Naive thymus-derived CD4-positive, alpha-beta T cell (primary cell): ENCODE data around the gene SLC38A1. TPM values are rescaled to one million over a fixed set of nuclear protein-coding genes. Genes with fewer than 3 reads are reported as not detected.
"Not testable (repeated sequence)": the region's sequence is repeated elsewhere in the genome, so short reads cannot be mapped to it uniquely, and the experiment has no call there.

ENCODE experiments used
- ATAC-seq: fragments of 150-1000 bp; cut with Tn5 transposase; 2 replicates; pipeline ENCODE4 v1.10.0; 2021; ENCODE audit warnings: mild to moderate bottlenecking, moderate library complexity
- CTCF ChIA-PET: fragments of 350-600 bp; sonication (Branson Sonifier 250); formaldehyde crosslinking; loops from one replicate; lab custom pipeline; 2021; ENCODE audit warnings: antibody characterized with exemption; lab: Charles Lee
- POLR2A ChIA-PET: fragments of 350-600 bp; sonication (Branson Sonifier 250); formaldehyde crosslinking; loops from one replicate; lab custom pipeline; 2021; ENCODE audit warnings: antibody characterized with exemption, inconsistent platforms; lab: Charles Lee
- DNase-seq, 9 donors: peaks; one replicate each; pipeline versions ENCODE4 v3.0.0 to v3.0.0-alpha.2; 2020 to 2022; ENCODE audit warnings: mixed read lengths in 1 of 9
- H3K27ac ChIP-seq: one replicate; pipeline ENCODE4 v1.7.0; 2013; ENCODE audit warnings: mild to moderate bottlenecking, low read depth, low read length, moderate library complexity
- H3K27me3 ChIP-seq, 2 donors: one replicate each; pipeline ENCODE4 v1.7.0; 2013; ENCODE audit warnings: low read length in 2 of 2, mild to moderate bottlenecking in 2 of 2, moderate library complexity in 2 of 2; ENCODE audit not compliant: control insufficient read depth in 2 of 2, insufficient read depth in 2 of 2
- H3K36me3 ChIP-seq, 3 experiments: 1 replicate in 2 of 3; 2 replicates in 1 of 3; pipeline ENCODE4 v1.7.0; 2013; ENCODE audit warnings: low read length in 3 of 3, mild to moderate bottlenecking in 3 of 3, moderate library complexity in 1 of 3; ENCODE audit not compliant: insufficient read depth in 3 of 3, control insufficient read depth in 2 of 3
- H3K4me1 ChIP-seq, 2 donors: one replicate each; pipeline ENCODE4 v1.7.0; 2013; ENCODE audit warnings: low read length in 2 of 2, mild to moderate bottlenecking in 2 of 2, moderate library complexity in 1 of 2; ENCODE audit not compliant: control insufficient read depth in 2 of 2, insufficient read depth in 2 of 2
- H3K4me3 ChIP-seq: 2 replicates; pipeline ENCODE4 v1.7.0; 2013; ENCODE audit warnings: mild to moderate bottlenecking, low read length
- H3K9me3 ChIP-seq, 3 experiments: 1 replicate in 2 of 3; 2 replicates in 1 of 3; pipeline ENCODE4 v1.7.0; 2013; ENCODE audit warnings: low read length in 3 of 3; ENCODE audit not compliant: control insufficient read depth in 2 of 3
- H3K27ac Mint-ChIP-seq, 9 donors: one replicate each; pipeline ENCODE4 v1.8.0; 2020 to 2022; ENCODE audit warnings: mixed read lengths in 9 of 9, mild to moderate bottlenecking in 8 of 9, moderate library complexity in 5 of 9, inconsistent platforms in 2 of 9
- H3K27me3 Mint-ChIP-seq, 5 donors: one replicate each; pipeline ENCODE4 v1.8.0; 2021 to 2022; ENCODE audit warnings: mixed read lengths in 5 of 5, mild to moderate bottlenecking in 1 of 5
- H3K36me3 Mint-ChIP-seq, 5 donors: one replicate each; pipeline ENCODE4 v1.8.0; 2020 to 2022; ENCODE audit warnings: mixed read lengths in 5 of 5, mild to moderate bottlenecking in 3 of 5, inconsistent platforms in 1 of 5
- H3K4me1 Mint-ChIP-seq, 7 donors: one replicate each; pipeline ENCODE4 v1.8.0; 2020 to 2022; ENCODE audit warnings: mixed read lengths in 7 of 7, mild to moderate bottlenecking in 3 of 7, inconsistent platforms in 1 of 7
- H3K4me3 Mint-ChIP-seq, 10 donors: one replicate each; pipeline ENCODE4 v1.8.0; 2020 to 2022; ENCODE audit warnings: mild to moderate bottlenecking in 10 of 10, mixed read lengths in 10 of 10, moderate library complexity in 6 of 10, inconsistent platforms in 2 of 10
- H3K9me3 Mint-ChIP-seq, 11 donors: one replicate each; pipeline ENCODE4 v1.8.0; 2020 to 2022; ENCODE audit warnings: mixed read lengths in 11 of 11, mild to moderate bottlenecking in 4 of 11, inconsistent platforms in 1 of 11, moderate library complexity in 1 of 11
- intact Hi-C, 2 donors: fragments of 100-400 bp; cut with micrococcal nuclease; formaldehyde crosslinking; loops; one replicate each; pipeline ENCODE4 v1.15.1; 2023
- polyA plus RNA-seq, 2 donors: library from polyadenylated mRNA; unstranded; fragments of 300-500 nt; fragmentation: Illumina TruSeq; gene quantifications; one replicate each; pipeline ENCODE4 v1.2.3, GENCODE V29; 2021
- total RNA-seq, 6 experiments: library from RNA in 5 of 6; stranded (reverse) in 5 of 6; gene quantifications; 1 replicate in 5 of 6; 2 replicates in 1 of 6; pipeline ENCODE4 v1.2.3 and lab custom pipeline; 2021 to 2026

The SLC38A1 gene
- total and polyA plus RNA-seq, 7 experiments from 2014 or later = 172 to 283 (median 249) TPM

DNA sequence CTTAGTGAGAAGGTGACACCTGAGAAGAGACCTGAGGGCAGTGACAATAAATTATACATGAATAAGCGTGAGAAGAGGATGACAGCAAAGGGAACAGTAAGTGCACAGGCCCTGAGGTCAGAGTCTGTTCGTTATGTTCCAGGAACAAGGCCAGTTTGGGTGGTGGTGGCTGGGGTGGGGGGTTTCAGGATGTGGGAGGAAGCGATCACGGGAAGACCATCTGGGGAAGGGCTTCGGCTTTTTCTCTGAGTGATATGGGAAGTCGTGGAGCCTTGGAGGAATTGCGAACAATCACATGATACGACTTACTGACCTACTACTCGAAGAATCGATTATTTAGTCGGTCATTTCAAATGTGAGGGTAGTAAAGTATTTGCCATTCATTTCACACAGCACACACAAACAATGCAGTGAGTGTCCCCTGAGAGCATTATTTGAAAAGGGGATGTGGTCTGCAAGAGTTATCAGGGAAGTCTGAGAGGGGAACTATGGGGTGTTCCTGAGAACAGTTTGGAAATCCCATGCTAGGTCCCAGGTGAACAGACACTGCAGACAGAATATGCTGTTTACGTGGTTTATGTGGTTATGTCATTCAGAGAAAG, 94.7 kb downstream of the SLC38A1 start:
- intact Hi-C loops = no loop called here
- Mint-ChIP-seq H3K4me1 (peaks cover 26 to 47% (median 38%) of the 10 kb centered on the region in 7 donors), H3K27ac (peak overlapping the region in 5 of 9 donors; percentile 16 to 71 (median 46)), H3K4me3 (no peak overlapping the region), H3K27me3 (no peaks in the 10 kb centered on the region), H3K36me3 (peaks cover 0 to 12% (median under 1%) of the 10 kb centered on the region in 5 donors), H3K9me3 (peaks cover 0 to 4% (median 0%) of the 10 kb centered on the region in 11 donors)
- DNase-seq (no peak), ATAC-seq (no peak)
- no peak overlapping the region for H3K4me3 ChIP-seq
- no peaks in the 10 kb centered on the region for H3K9me3 ChIP-seq
- H3K4me1 ChIP-seq = peaks cover 8 to 19% of the 10 kb centered on the region in 2 donors
- no peaks in the 10 kb centered on the region for H3K36me3 ChIP-seq
- H3K27me3 ChIP-seq = no peaks in the 10 kb centered on the region
- no peak overlapping the region for H3K27ac ChIP-seq
- ChIA-PET POLR2A (no interaction called here), CTCF (no interaction called here)

DNA sequence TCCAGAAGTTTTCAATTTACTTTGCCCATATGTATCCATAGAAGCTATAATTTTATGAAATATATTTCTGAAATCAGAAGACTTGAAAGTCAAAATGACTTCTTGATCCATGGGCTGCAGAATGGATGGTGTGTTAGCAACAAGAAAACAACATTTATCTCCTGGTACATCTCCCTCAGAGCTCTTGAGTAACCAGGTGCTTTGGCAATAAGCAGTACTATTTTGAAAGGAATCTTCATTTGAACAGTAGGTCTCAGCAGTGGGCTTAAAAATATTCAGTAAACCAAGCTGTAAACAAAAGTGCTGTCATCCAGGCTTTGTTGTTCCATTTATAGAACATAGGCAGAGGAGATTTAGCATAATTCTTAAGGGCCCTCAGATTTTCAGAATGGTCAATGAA, 100.4 kb downstream of the SLC38A1 start:
- no peak overlapping the region for H3K4me3 ChIP-seq
- no peak overlapping the region for H3K4me3 Mint-ChIP-seq
- no peaks in the 10 kb centered on the region for H3K9me3 ChIP-seq
- no peak for DNase-seq
- POLR2A ChIA-PET = interaction anchor here (0.7 to 1.5 kb wide), 2 partner anchors 49 to 102 kb away, joined by 3 read pairs; no protein-coding TSS in a partner anchor
- H3K36me3 ChIP-seq = no peaks in the 10 kb centered on the region
- peaks cover 0 to 7% (median 0%) of the 10 kb centered on the region in 7 donors for H3K4me1 Mint-ChIP-seq
- peaks cover 0 to 7% (median 2%) of the 10 kb centered on the region in 11 donors for H3K9me3 Mint-ChIP-seq
- H3K27me3 Mint-ChIP-seq = no peaks in the 10 kb centered on the region
- no peak for ATAC-seq
- H3K27ac Mint-ChIP-seq = no peak overlapping the region
- CTCF ChIA-PET = no interaction called here
- no peaks in the 10 kb centered on the region for H3K4me1 ChIP-seq
- H3K27me3 ChIP-seq = no peaks in the 10 kb centered on the region
- peaks cover 0 to 22% (median 9%) of the 10 kb centered on the region in 5 donors for H3K36me3 Mint-ChIP-seq
- intact Hi-C loops = no loop called here
- no peak overlapping the region for H3K27ac ChIP-seq

DNA sequence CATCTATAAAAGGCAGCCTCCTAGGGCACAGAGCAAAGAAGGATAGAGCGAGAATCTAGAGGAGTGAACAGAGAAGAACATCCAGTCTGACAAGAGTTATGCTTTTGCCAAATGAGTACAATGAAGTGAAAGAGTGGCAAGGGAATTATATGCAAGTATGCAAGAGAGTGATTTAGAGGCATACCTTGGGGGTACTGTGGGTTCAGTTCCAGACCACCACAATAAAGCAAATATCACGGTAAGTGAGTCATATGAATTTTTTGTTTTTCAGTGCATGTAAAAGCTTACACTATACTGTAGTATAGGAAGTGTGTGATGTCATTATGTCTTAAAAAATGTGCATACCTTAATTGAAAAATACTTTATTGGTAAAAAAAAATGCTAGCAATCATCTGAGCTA, 101.4 kb downstream of the SLC38A1 start:
- peaks cover 0 to 22% (median 10%) of the 10 kb centered on the region in 5 donors for H3K36me3 Mint-ChIP-seq
- POLR2A ChIA-PET = no interaction called here
- CTCF ChIA-PET = no interaction called here
- Histone ChIP-seq H3K36me3 (no peaks in the 10 kb centered on the region), H3K27me3 (no peaks in the 10 kb centered on the region), H3K4me3 (no peak overlapping the region), H3K4me1 (no peaks in the 10 kb centered on the region), H3K9me3 (no peaks in the 10 kb centered on the region), H3K27ac (no peak overlapping the region)
- intact Hi-C loops = no loop called here
- peaks cover 0 to 9% (median 2%) of the 10 kb centered on the region in 11 donors for H3K9me3 Mint-ChIP-seq
- H3K27me3 Mint-ChIP-seq = no peaks in the 10 kb centered on the region
- ATAC-seq (no peak), DNase-seq (no peak)
- no peak overlapping the region for H3K4me3 Mint-ChIP-seq
- H3K27ac Mint-ChIP-seq = no peak overlapping the region
- peaks cover 0 to 7% (median 0%) of the 10 kb centered on the region in 7 donors for H3K4me1 Mint-ChIP-seq

DNA sequence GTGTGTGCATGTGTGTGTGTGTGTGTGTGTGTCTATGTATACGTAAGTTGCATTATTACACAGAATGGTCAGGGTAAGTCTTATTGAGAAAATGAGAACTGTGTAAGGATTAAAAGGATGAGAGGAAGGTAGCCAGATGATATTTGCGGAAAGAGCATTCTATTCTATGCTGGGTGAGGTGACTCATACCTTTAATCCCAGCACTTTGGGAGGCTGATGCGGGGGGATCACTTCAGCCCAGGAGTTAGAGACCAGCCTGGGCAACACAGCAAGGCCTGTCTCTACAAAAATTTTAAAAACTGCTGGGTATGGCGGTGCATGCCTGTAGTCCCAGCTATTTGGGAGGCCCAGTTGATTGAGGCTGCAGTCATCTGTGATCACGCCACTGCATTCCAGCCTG, 103.7 kb downstream of the SLC38A1 start:
- Histone ChIP-seq H3K27me3 (no peaks in the 10 kb centered on the region), H3K9me3 (no peaks in the 10 kb centered on the region), H3K4me3 (no peak overlapping the region), H3K27ac (no peak overlapping the region), H3K36me3 (no peaks in the 10 kb centered on the region), H3K4me1 (no peaks in the 10 kb centered on the region)
- peaks cover 0 to 12% (median 2%) of the 10 kb centered on the region in 11 donors for H3K9me3 Mint-ChIP-seq
- intact Hi-C loops = no loop called here
- ChIA-PET POLR2A (no interaction called here), CTCF (no interaction called here)
- peaks cover 0 to 7% (median 0%) of the 10 kb centered on the region in 7 donors for H3K4me1 Mint-ChIP-seq
- no peak overlapping the region for H3K4me3 Mint-ChIP-seq
- H3K27me3 Mint-ChIP-seq = no peaks in the 10 kb centered on the region
- ATAC-seq = no peak
- H3K27ac Mint-ChIP-seq = no peak overlapping the region
- no peak for DNase-seq
- peaks cover 0 to 22% (median 10%) of the 10 kb centered on the region in 5 donors for H3K36me3 Mint-ChIP-seq

DNA sequence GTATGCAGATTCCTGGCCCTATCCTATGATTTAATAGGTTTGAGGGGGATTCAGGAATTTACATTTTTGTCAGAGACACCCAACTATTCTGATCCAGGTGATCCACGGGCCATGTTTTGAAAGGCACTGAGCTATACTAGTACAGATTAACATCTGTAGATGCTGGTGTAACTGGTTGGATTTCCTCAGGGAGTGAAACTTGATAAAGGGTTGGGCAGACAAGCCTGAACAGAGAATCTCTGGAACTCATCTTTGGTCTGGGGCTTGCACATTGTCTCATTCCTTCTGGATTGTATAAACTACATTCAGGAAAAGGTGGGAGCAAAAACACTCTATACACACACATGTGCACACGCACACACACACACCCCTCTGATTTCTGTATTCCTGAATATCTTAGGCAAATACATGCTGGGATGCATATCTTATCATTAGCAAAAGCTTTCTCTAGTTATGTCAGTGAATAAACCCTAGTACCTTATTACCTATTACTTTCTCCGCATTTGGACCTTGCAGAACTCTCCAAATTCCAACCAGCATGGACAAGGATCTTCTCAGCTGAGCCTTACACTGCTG, 104.6 kb downstream of the SLC38A1 start:
- Mint-ChIP-seq H3K27ac (no peak overlapping the region), H3K4me1 (peaks cover 0 to 3% (median 0%) of the 10 kb centered on the region in 7 donors), H3K4me3 (no peak overlapping the region), H3K27me3 (no peaks in the 10 kb centered on the region), H3K9me3 (peaks cover 0 to 12% (median 2%) of the 10 kb centered on the region in 11 donors), H3K36me3 (peaks cover 0 to 13% (median 9%) of the 10 kb centered on the region in 5 donors)
- H3K4me3 ChIP-seq = no peak overlapping the region
- ATAC-seq (no peak), DNase-seq (no peak)
- no peaks in the 10 kb centered on the region for H3K4me1 ChIP-seq
- CTCF ChIA-PET = no interaction called here
- POLR2A ChIA-PET = no interaction called here
- no peaks in the 10 kb centered on the region for H3K9me3 ChIP-seq
- no peaks in the 10 kb centered on the region for H3K36me3 ChIP-seq
- no peak overlapping the region for H3K27ac ChIP-seq
- no peaks in the 10 kb centered on the region for H3K27me3 ChIP-seq
- intact Hi-C loops = no loop called here

DNA sequence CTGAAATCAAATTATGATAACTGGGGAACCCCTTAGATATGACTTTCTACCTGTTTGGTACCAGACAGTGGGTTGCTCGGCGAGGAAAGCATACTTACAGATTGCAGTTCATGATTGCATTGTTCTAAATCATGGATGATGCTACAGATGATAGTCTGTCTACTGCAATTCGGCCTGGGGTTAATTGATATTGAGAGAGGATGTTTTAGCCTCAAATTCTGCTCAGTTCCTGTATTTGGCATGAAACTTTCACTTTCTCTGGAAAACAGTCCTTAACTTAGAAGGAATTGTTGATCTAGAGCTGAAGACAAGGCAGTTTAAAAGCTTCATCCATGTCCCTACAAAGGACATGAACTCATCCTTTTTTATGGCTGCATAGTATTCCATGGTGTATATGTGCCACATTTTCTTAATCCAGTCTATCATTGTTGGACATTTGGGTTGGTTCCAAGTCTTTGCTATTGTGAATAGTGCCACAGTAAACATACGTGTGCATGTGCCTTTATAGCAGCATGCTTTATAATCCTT, 106.2 kb downstream of the SLC38A1 start:
- H3K9me3 Mint-ChIP-seq, H3K4me3 Mint-ChIP-seq, DNase-seq, H3K4me3 ChIP-seq, intact Hi-C loops, H3K36me3 ChIP-seq, H3K27me3 Mint-ChIP-seq, POLR2A ChIA-PET, H3K36me3 Mint-ChIP-seq, ATAC-seq, H3K4me1 ChIP-seq, CTCF ChIA-PET, H3K27ac ChIP-seq, H3K27me3 ChIP-seq, H3K27ac Mint-ChIP-seq, H3K9me3 ChIP-seq: not testable (repeated sequence)
- H3K4me1 Mint-ChIP-seq = peaks cover 0 to 17% (median 9%) of the 10 kb centered on the region in 7 donors
